NB4 (cell line): ENCODE data around the gene HRAS.

ENCODE experiments used
- DNase-seq: peaks from one replicate; pipeline ENCODE4 v3.0.0; 2010; ENCODE audit warnings: low read depth
- H3K4me3 ChIP-seq: one replicate; pipeline ENCODE4 v1.5.1; 2011; ENCODE audit warnings: mild to moderate bottlenecking, low read depth, low read length, moderate library complexity
- CTCF ChIP-seq: IDR thresholded peaks from one replicate; pipeline ENCODE4 v1.5.1; 2012; ENCODE audit warnings: low read depth, low read length
- MYC ChIP-seq: IDR thresholded peaks from 2 replicates; pipeline ENCODE4 v1.6.1; 2011; ENCODE audit warnings: low read depth, low read length
- POLR2A ChIP-seq: IDR thresholded peaks from 2 replicates; pipeline ENCODE4 v1.6.1; 2011; ENCODE audit warnings: mild to moderate bottlenecking; ENCODE audit not compliant: insufficient read length; ENCODE audit errors: extremely low read depth
- TF ChIP-seq, protein P1 (sequence below): IDR thresholded peaks from 2 replicates; pipeline ENCODE4 v1.6.1; 2011; ENCODE audit warnings: low read depth, low read length

The HRAS gene

GRCh38 chr11:512761-513595 lies 22.4 kb downstream of the HRAS start:
- TF ChIP-seq CTCF (no peak), POLR2A (no peak), MYC (no peak)
- TF ChIP-seq, protein P1, sequence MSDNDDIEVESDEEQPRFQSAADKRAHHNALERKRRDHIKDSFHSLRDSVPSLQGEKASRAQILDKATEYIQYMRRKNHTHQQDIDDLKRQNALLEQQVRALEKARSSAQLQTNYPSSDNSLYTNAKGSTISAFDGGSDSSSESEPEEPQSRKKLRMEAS = no peak
- DNase-seq = no peak

GRCh38 chr11:508956-509355 lies 26.4 kb downstream of the HRAS start:
- no peak for DNase-seq
- TF ChIP-seq, protein P1 = no peak
- TF ChIP-seq POLR2A = no peak
- no peak for TF ChIP-seq CTCF
- no peak for TF ChIP-seq MYC
- no peak overlapping the region for H3K4me3 ChIP-seq

More at GRCh38 chr11:512761-513595, 22.4 kb downstream of the HRAS start:
- no peak overlapping the region for H3K4me3 ChIP-seq

GRCh38 chr11:507727-508515 lies 27.5 kb downstream of the HRAS start:
- peak overlapping the region; percentile 43 for H3K4me3 ChIP-seq
- no peak for TF ChIP-seq POLR2A
- TF ChIP-seq, protein P1 = no peak
- TF ChIP-seq CTCF = no peak
- no peak for DNase-seq

GRCh38 chr11:506995-507726 lies 28.2 kb downstream of the HRAS start, which contains the start of gene RNH1:
TSS of gene RNH1 (minus strand) at chr11:507242. CDS start at chr11:502162, 5,080 bp downstream.
- peak; percentile 70 for TF ChIP-seq POLR2A
- TF ChIP-seq, protein P1 = no peak
- peak within 1 kb of the TSS; percentile 94 for H3K4me3 ChIP-seq
- DNase-seq = peak; percentile 91

- peak overlapping the region; percentile 94 for H3K4me3 ChIP-seq
- TF ChIP-seq MYC = peak; percentile 95
- peak; percentile 62 for TF ChIP-seq POLR2A
- TF ChIP-seq, protein P1 = peak; percentile 93
- no peak for TF ChIP-seq CTCF
Measured at GRCh38 chr11:506238-506994, 29.0 kb downstream of the HRAS start.

More at GRCh38 chr11:506238-506994, 29.0 kb downstream of the HRAS start:
- DNase-seq = peak; percentile 97
